ENCODE measurements around the gene PUM2.

PUM2 gene

DNA sequence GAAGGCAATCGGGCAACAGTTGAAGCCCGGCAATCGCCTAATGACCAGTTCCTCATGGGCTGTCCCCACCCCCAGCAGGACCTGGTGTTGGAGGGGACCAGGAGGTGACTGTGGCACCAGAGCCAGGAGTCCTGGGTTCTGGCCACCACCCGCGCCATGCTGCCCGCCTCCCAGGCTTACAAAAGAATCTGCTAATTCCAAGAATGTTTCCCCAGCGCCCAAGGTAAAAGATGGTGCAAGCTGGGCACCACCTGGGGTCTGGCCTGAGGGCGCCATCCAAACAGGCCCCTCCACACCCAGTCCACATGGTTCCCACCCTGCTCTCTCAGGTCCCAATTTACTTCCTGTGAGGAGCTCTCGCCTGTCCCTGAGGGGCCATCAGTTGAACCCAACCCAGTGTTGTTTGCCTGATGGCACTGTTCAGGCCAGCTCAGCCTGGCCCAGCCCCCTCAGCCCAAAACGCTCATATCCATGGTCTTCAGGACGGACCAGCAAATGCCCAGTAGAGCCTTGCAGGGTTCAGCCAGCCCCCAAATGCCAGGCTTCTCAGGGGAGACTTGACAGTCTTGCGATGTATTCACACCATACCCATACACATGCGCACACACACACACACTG lies 130.8 kb downstream of the PUM2 start:
- Histone ChIP-seq H4K8ac (ENCODE audit: low read length) (no peak overlapping the region), H2AFZ (ENCODE audit: low read depth, low read length) (no peak overlapping the region), H2AK5ac (ENCODE audit: low read length, severe bottlenecking) (no peak overlapping the region), H3K4ac (ENCODE audit: low read depth in 1 of 2, low read length in 2 of 2) (no peak overlapping the region), H2BK120ac (ENCODE audit: low read depth, low read length) (no peak overlapping the region), H3K27me3 (ENCODE audit: control insufficient read depth in 1 of 2, insufficient read depth in 1 of 2, low read length in 2 of 2) (no peaks in the 10 kb centered on the region), H3K9me3 (ENCODE audit: control insufficient read depth, low read length) (no peaks in the 10 kb centered on the region), H3K9ac (ENCODE audit: low read length) (no peak overlapping the region), H3K79me1 (replicated peaks; ENCODE audit: low read length, poor library complexity, severe bottlenecking) (peaks cover 9% of the 10 kb centered on the region), H3K18ac (ENCODE audit: low read depth in 1 of 2, low read length in 2 of 2) (no peak overlapping the region), H2BK12ac (ENCODE audit: low read length in 2 of 2) (no peak overlapping the region), H3K4me2 (ENCODE audit: low read length, poor library complexity, severe bottlenecking) (no peak overlapping the region), H3K23ac (ENCODE audit: low read length in 2 of 2) (no peak overlapping the region), H2BK15ac (ENCODE audit: low read depth, poor library complexity, severe bottlenecking) (no peak overlapping the region), H2BK5ac (ENCODE audit: low read depth, low read length, poor library complexity, severe bottlenecking) (no peak overlapping the region), H3K36me3 (ENCODE audit: control insufficient read depth in 1 of 2, insufficient read depth in 2 of 2, low read depth in 1 of 2, low read length in 2 of 2) (peaks cover 0 to 34% of the 10 kb centered on the region in 2 experiments), H3K4me1 (ENCODE audit: control insufficient read depth, insufficient read depth, low read depth, low read length) (peaks cover 52% of the 10 kb centered on the region), H3K14ac (ENCODE audit: low read length in 2 of 2) (no peak overlapping the region), H3K4me3 (ENCODE audit: insufficient read depth in 1 of 2, low read depth in 1 of 2, low read length in 2 of 2) (no peak overlapping the region), H4K91ac (ENCODE audit: low read length) (no peak overlapping the region), H3K27ac (ENCODE audit: low read length, poor library complexity, severe bottlenecking) (no peak overlapping the region)
- 97% methylated on average over 12 of the region's 13 CpGs for WGBS
- DNase-seq = no peak

DNA sequence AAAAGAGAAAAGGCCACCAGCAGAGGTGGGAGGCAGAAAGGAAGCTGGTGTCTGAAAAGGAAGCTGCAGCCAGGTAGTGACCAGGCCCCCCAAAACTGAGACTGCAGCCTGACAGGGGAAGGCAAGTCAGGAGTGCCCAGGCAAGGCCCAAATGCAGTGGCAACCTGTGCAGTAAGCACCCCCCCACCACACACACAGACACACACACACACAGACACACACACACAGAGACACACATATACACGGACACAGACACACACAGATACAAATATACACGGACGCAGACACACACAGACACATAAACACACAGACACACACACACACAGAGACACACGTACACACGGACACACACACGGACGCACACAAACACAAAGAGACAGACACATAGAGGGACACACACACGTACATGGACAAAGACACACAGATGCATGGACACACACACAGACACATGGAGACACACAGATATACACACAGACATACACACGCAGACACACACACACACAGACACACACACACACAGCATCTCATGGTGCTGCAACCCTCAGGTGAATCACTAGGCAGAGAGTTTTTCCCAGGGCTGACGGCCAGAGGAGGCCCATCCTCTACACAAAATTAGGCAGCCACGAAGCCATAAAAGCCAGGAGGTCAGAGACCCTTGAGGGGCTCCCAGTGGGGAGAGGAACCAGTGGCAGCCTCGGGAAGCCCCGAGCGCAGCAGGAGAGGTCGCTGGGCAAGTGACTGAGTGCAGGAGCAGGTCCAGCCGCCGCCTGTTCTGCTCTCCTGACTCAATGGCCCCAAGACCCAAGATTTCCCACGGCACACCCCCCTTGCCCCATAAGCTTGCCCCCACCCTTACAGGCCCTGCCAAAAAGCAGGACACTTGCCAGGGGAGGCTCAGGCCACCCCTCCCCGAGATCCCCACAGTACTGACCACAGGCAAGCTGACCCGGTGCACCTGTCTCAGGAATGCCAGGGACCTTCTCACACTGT lies 132.0 kb downstream of the PUM2 start:
- Histone ChIP-seq H3K4me3 (ENCODE audit: insufficient read depth in 1 of 2, low read depth in 1 of 2, low read length in 2 of 2) (no peak overlapping the region), H4K91ac (ENCODE audit: low read length) (no peak overlapping the region), H2BK12ac (ENCODE audit: low read length in 2 of 2) (no peak overlapping the region), H3K4me2 (ENCODE audit: low read length, poor library complexity, severe bottlenecking) (no peak overlapping the region), H3K18ac (ENCODE audit: low read depth in 1 of 2, low read length in 2 of 2) (no peak overlapping the region), H2BK120ac (ENCODE audit: low read depth, low read length) (no peak overlapping the region), H4K8ac (ENCODE audit: low read length) (no peak overlapping the region), H3K4me1 (ENCODE audit: control insufficient read depth, insufficient read depth, low read depth, low read length) (peaks cover 54% of the 10 kb centered on the region), H2BK15ac (ENCODE audit: low read depth, poor library complexity, severe bottlenecking) (no peak overlapping the region), H2AK5ac (ENCODE audit: low read length, severe bottlenecking) (no peak overlapping the region), H3K36me3 (ENCODE audit: control insufficient read depth in 1 of 2, insufficient read depth in 2 of 2, low read depth in 1 of 2, low read length in 2 of 2) (peaks cover 0 to 35% of the 10 kb centered on the region in 2 experiments), H3K27me3 (ENCODE audit: control insufficient read depth in 1 of 2, insufficient read depth in 1 of 2, low read length in 2 of 2) (no peaks in the 10 kb centered on the region), H3K23ac (ENCODE audit: low read length in 2 of 2) (no peak overlapping the region), H2BK5ac (ENCODE audit: low read depth, low read length, poor library complexity, severe bottlenecking) (no peak overlapping the region), H3K14ac (ENCODE audit: low read length in 2 of 2) (no peak overlapping the region), H3K4ac (ENCODE audit: low read depth in 1 of 2, low read length in 2 of 2) (no peak overlapping the region), H3K79me1 (replicated peaks; ENCODE audit: low read length, poor library complexity, severe bottlenecking) (peaks cover 11% of the 10 kb centered on the region), H3K9ac (ENCODE audit: low read length) (no peak overlapping the region), H2AFZ (ENCODE audit: low read depth, low read length) (no peak overlapping the region), H3K27ac (ENCODE audit: low read length, poor library complexity, severe bottlenecking) (no peak overlapping the region), H3K9me3 (ENCODE audit: control insufficient read depth, low read length) (no peaks in the 10 kb centered on the region)
- WGBS = 79% methylated on average over 20 of the region's 20 CpGs
- DNase-seq = no peak

DNA sequence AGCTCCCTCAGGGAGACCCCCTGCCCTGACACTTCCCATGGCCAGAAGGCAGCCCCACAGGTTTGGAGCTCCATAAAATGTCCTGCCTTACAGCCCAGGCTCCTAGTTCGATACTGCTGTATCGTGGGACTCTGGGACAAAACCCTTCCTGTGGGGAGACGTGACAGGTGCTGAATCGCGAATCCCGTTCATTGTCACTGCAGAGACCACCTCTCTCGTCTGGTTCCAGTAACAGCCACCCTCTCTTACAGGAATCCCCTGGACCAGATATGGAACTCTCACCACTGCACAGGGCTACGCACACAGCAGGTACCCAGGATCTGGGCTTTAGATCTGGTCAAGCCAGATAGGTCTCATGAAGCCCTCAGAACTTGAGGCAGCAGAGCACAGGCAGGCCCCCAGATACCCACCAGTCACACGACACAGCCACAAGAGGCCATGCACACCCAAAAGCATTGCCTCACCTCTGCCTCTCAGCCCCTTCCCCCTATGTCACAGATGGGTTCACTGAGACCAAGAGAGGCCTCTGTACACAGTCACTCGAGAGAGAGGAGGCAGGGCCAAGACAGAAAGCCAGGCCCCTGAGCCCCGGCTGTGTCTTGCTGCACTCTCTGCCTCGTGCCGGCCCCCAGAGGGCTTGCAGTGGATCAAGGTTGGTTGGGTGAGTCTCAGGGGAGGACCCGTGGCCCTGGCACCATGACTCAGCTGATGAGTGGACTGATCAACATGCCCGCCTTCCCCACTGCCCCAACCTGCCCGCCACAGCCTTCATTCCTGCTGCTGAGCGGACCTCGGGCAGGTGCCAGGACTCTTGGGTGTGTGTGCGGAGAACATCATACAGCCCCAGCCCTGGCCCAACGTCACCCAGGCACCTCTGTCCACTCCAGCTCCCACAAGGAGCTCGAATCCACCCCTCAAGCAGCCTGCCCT lies 133.3 kb downstream of the PUM2 start:
- peaks cover 21% of the 10 kb centered on the region for H3K79me1 ChIP-seq (replicated peaks; ENCODE audit: low read length, poor library complexity, severe bottlenecking)
- 92% methylated on average over 21 of the region's 21 CpGs for WGBS

More for the DNA sequence above, 133.3 kb downstream of the PUM2 start:
- Histone ChIP-seq H2BK120ac (ENCODE audit: low read depth, low read length) (no peak overlapping the region), H3K14ac (ENCODE audit: low read length in 2 of 2) (no peak overlapping the region), H2BK12ac (ENCODE audit: low read length in 2 of 2) (no peak overlapping the region), H3K4me1 (ENCODE audit: control insufficient read depth, insufficient read depth, low read depth, low read length) (peaks cover 58% of the 10 kb centered on the region), H4K8ac (ENCODE audit: low read length) (no peak overlapping the region), H3K18ac (ENCODE audit: low read depth in 1 of 2, low read length in 2 of 2) (no peak overlapping the region), H2BK15ac (ENCODE audit: low read depth, poor library complexity, severe bottlenecking) (no peak overlapping the region), H2AFZ (ENCODE audit: low read depth, low read length) (no peak overlapping the region), H3K9ac (ENCODE audit: low read length) (no peak overlapping the region), H3K4me2 (ENCODE audit: low read length, poor library complexity, severe bottlenecking) (no peak overlapping the region), H3K27ac (ENCODE audit: low read length, poor library complexity, severe bottlenecking) (no peak overlapping the region), H3K4ac (ENCODE audit: low read depth in 1 of 2, low read length in 2 of 2) (no peak overlapping the region), H2BK5ac (ENCODE audit: low read depth, low read length, poor library complexity, severe bottlenecking) (no peak overlapping the region), H3K4me3 (ENCODE audit: insufficient read depth in 1 of 2, low read depth in 1 of 2, low read length in 2 of 2) (no peak overlapping the region), H3K23ac (ENCODE audit: low read length in 2 of 2) (no peak overlapping the region), H3K9me3 (ENCODE audit: control insufficient read depth, low read length) (no peaks in the 10 kb centered on the region), H2AK5ac (ENCODE audit: low read length, severe bottlenecking) (no peak overlapping the region), H3K27me3 (ENCODE audit: control insufficient read depth in 1 of 2, insufficient read depth in 1 of 2, low read length in 2 of 2) (no peaks in the 10 kb centered on the region), H3K36me3 (ENCODE audit: control insufficient read depth in 1 of 2, insufficient read depth in 2 of 2, low read depth in 1 of 2, low read length in 2 of 2) (peaks cover 0 to 35% of the 10 kb centered on the region in 2 experiments), H4K91ac (ENCODE audit: low read length) (no peak overlapping the region)
- DNase-seq = no peak
